HEK293 (cell line): Measurements from ENCODE around the gene HMGN1.

Experiments used
- CTCF ChIA-PET: fragments of 350-600 bp; formaldehyde crosslinking; extraction: SDS; loops from one replicate; lab custom pipeline; 2021; ENCODE audit warnings: antibody characterized with exemption; lab: Yijun Ruan, JAX
- POLR2A ChIA-PET: fragments of 300-600 bp; formaldehyde crosslinking; extraction: SDS; loops from one replicate; lab custom pipeline; 2020; ENCODE audit warnings: antibody characterized with exemption, inconsistent platforms; lab: Yijun Ruan, JAX
- H3K27ac ChIP-seq: fragments of 200-500 bp; sonication (Bioruptor generic); 2 replicates; pipeline ENCODE4 v1.5.1; 2014; ENCODE audit warnings: low read depth, low read length, control low read depth, inconsistent platforms; ENCODE audit errors: extremely low read depth
- H3K36me3 ChIP-seq, 2 experiments: fragments of 200-500 bp in 1 of 2; sonication (Bioruptor generic) in 1 of 2; 1 replicate in 1 of 2; 2 replicates in 1 of 2; pipeline ENCODE4 v1.5.1; 2014 to 2017; ENCODE audit warnings: inconsistent platforms in 2 of 2, low read length in 2 of 2; ENCODE audit not compliant: control insufficient read depth in 2 of 2, insufficient read depth in 1 of 2
- H3K4me1 ChIP-seq: fragments of 200-500 bp; sonication (Bioruptor generic); 2 replicates; pipeline ENCODE4 v1.5.1; 2014; ENCODE audit warnings: mild to moderate bottlenecking, low read length, inconsistent platforms; ENCODE audit not compliant: control insufficient read depth, insufficient read depth
- H3K4me3 ChIP-seq: 2 replicates; pipeline ENCODE4 v1.5.1; 2011; ENCODE audit warnings: low read depth, mild to moderate bottlenecking, control low read depth, low read length, moderate library complexity
- H3K9me3 ChIP-seq: fragments of 200-500 bp; sonication (Bioruptor generic); 2 replicates; pipeline ENCODE4 v1.5.1; 2014; ENCODE audit warnings: low read depth, low read length, inconsistent platforms; ENCODE audit not compliant: control insufficient read depth, insufficient read depth
- EGR2 ChIP-seq: fragments of 450-650 bp; formaldehyde crosslinking; IDR thresholded peaks from 2 replicates; pipeline ENCODE4 v1.5.1; 2016; ENCODE audit warnings: low read depth, missing biosample characterization, missing genetic modification characterization
- HOXA7 ChIP-seq: sonication (generic); formaldehyde crosslinking; IDR thresholded peaks from 2 replicates; pipeline ENCODE4 v1.8.1; 2022; ENCODE audit warnings: missing genetic modification reagents, borderline replicate concordance
- KLF16 ChIP-seq: fragments of 450-650 bp; formaldehyde crosslinking; IDR thresholded peaks from 2 replicates; pipeline ENCODE4 v1.5.1; 2017; ENCODE audit warnings: missing biosample characterization, missing genetic modification characterization
- KLF8 ChIP-seq: fragments of 450-650 bp; formaldehyde crosslinking; IDR thresholded peaks from 2 replicates; pipeline ENCODE4 v1.5.1; 2016; ENCODE audit warnings: missing biosample characterization, missing genetic modification characterization
- KLF9 ChIP-seq: fragments of 450-650 bp; formaldehyde crosslinking; IDR thresholded peaks from 2 replicates; pipeline ENCODE4 v1.5.1; 2016; ENCODE audit warnings: missing biosample characterization, missing genetic modification characterization, low read depth
- MEIS1 ChIP-seq: sonication (generic); formaldehyde crosslinking; IDR thresholded peaks from 2 replicates; pipeline ENCODE4 v1.8.1; 2022; ENCODE audit warnings: missing genetic modification reagents, mild to moderate bottlenecking, borderline replicate concordance
- ZBTB20 ChIP-seq: fragments of 450-650 bp; formaldehyde crosslinking; IDR thresholded peaks from 2 replicates; pipeline ENCODE4 v1.5.1; 2016; ENCODE audit warnings: missing biosample characterization, missing genetic modification characterization
- ZEB2 ChIP-seq: fragments of 450-650 bp; formaldehyde crosslinking; IDR thresholded peaks from 2 replicates; pipeline ENCODE4 v1.5.1; 2016; ENCODE audit warnings: missing biosample characterization, missing genetic modification characterization
- ZNF121 ChIP-seq: fragments of 450-650 bp; formaldehyde crosslinking; IDR thresholded peaks from 2 replicates; pipeline ENCODE4 v1.5.1; 2016; ENCODE audit warnings: missing biosample characterization, missing genetic modification characterization
- ZNF155 ChIP-seq: fragments of 450-650 bp; formaldehyde crosslinking; IDR thresholded peaks from 2 replicates; pipeline ENCODE4 v1.5.1; 2016; ENCODE audit warnings: missing biosample characterization, missing genetic modification characterization
- ZNF221 ChIP-seq: fragments of 450-650 bp; formaldehyde crosslinking; IDR thresholded peaks from 2 replicates; pipeline ENCODE4 v1.5.1; 2017; ENCODE audit warnings: missing biosample characterization, missing genetic modification characterization, borderline replicate concordance
- ZNF24 ChIP-seq: fragments of 450-650 bp; formaldehyde crosslinking; IDR thresholded peaks from 2 replicates; pipeline ENCODE4 v1.5.1; 2016; ENCODE audit warnings: missing biosample characterization, missing genetic modification characterization
- ZNF335 ChIP-seq: fragments of 450-650 bp; formaldehyde crosslinking; conservative IDR thresholded peaks from 2 replicates; pipeline ENCODE4 v1.5.1; 2016; ENCODE audit warnings: missing biosample characterization, missing genetic modification characterization
- ZNF48 ChIP-seq: fragments of 450-650 bp; formaldehyde crosslinking; IDR thresholded peaks from 2 replicates; pipeline ENCODE4 v1.5.1; 2016; ENCODE audit warnings: missing biosample characterization, missing genetic modification characterization
- ZNF623 ChIP-seq: fragments of 450-650 bp; formaldehyde crosslinking; IDR thresholded peaks from 2 replicates; pipeline ENCODE4 v1.5.1; 2016; ENCODE audit warnings: missing biosample characterization, missing genetic modification characterization
- ZNF658 ChIP-seq: fragments of 450-650 bp; formaldehyde crosslinking; IDR thresholded peaks from 2 replicates; pipeline ENCODE4; 2016; ENCODE audit warnings: missing biosample characterization, missing genetic modification characterization
- ZNF677 ChIP-seq: fragments of 450-650 bp; IDR thresholded peaks from 2 replicates; pipeline ENCODE4 v1.5.0; 2018; ENCODE audit warnings: missing biosample characterization, mild to moderate bottlenecking, missing genetic modification characterization, moderate library complexity
- ZNF768 ChIP-seq: fragments of 450-650 bp; formaldehyde crosslinking; IDR thresholded peaks from 2 replicates; pipeline ENCODE4 v1.5.1; 2018; ENCODE audit warnings: missing biosample characterization, mild to moderate bottlenecking, missing genetic modification characterization
- TF ChIP-seq, protein P1 (sequence below): fragments of 450-650 bp; formaldehyde crosslinking; IDR thresholded peaks from 2 replicates; pipeline ENCODE4 v1.5.1; 2016; ENCODE audit warnings: missing biosample characterization, missing genetic modification characterization
- TF ChIP-seq, protein P2 (sequence below): fragments of 450-650 bp; formaldehyde crosslinking; IDR thresholded peaks from 2 replicates; pipeline ENCODE4 v1.5.1; 2016; ENCODE audit warnings: missing biosample characterization, missing genetic modification characterization
- TF ChIP-seq, protein P3 (sequence below): fragments of 450-650 bp; formaldehyde crosslinking; conservative IDR thresholded peaks from 2 replicates; pipeline ENCODE4 v1.5.1; 2016; ENCODE audit warnings: low read depth, missing biosample characterization, missing genetic modification characterization
- TF ChIP-seq, protein P4 (sequence below): fragments of 450-650 bp; formaldehyde crosslinking; IDR thresholded peaks from 2 replicates; pipeline ENCODE4 v1.5.1; 2016; ENCODE audit warnings: missing biosample characterization, missing genetic modification characterization

HMGN1 gene

DNA sequence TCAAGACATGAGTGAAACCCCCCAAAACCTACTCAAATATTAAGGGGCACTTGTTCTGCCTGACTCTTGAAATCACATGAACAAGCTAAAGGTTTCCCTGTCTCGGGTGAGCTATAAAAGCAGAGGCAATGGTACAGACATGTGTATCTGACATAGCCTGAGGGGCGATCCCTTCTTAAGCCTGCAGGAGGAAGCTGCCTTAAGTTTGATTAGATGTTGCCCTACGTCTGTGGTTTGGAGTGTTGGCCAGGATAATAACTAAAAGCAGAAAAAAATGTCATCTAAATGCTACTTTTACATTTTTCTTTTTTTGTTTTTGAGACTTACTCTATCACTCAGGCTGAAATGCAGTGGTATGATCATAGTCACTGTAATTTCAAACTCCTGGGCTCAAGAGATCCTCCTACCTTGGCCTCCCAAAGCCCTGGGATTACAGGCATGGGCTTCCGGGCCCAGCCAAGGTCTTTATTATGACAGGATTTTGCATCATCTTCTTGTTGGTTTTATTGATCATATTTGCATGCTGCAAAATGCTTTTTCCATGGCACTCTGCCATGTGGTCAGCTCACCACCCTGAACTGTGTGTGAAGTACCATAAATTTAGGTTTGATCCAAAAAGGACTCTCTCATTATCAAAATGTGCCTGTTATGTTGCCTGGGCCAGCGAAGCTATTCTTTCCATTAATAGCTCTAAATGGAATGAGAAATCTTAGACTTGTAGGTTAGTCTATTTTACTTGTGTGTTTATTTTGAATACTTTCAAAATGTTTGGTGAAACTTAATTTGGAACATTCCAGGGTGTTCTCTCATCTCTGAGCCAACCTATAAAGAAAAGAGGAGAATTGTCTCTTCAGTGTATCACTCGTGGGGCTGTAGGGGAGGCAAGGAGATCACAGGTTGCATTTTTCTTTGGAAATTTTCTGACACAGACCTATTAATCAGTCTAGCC is 15.0 kb upstream of the HMGN1 start:
- Histone ChIP-seq H3K36me3 (no peaks in the 10 kb centered on the region), H3K9me3 (no peaks in the 10 kb centered on the region), H3K4me1 (no peaks in the 10 kb centered on the region), H3K27ac (no peak overlapping the region), H3K4me3 (no peak overlapping the region)
- ChIA-PET POLR2A (interaction anchor here (1.1 to 2.6 kb wide), 2 partner anchors 15 to 16 kb away, joined by 3 to 13 read pairs; partner anchors contain the start of gene HMGN1), CTCF (interaction anchor here (1.3 kb wide), 1 partner anchor 24 kb away, joined by 5 read pairs; no protein-coding TSS in a partner anchor)
- TF ChIP-seq ZNF623 (tag by site-specific recombination) (no peak), ZNF335 (peak; percentile 32; the same call in 1 of the 2 replicates), ZNF24 (no peak), EGR2 (no peak), ZBTB20 (tag by site-specific recombination) (peak; percentile 54; the same call in 1 of the 2 replicates), HOXA7 (CRISPR knock-in tag) (no peak)
- TF ChIP-seq, protein P1, sequence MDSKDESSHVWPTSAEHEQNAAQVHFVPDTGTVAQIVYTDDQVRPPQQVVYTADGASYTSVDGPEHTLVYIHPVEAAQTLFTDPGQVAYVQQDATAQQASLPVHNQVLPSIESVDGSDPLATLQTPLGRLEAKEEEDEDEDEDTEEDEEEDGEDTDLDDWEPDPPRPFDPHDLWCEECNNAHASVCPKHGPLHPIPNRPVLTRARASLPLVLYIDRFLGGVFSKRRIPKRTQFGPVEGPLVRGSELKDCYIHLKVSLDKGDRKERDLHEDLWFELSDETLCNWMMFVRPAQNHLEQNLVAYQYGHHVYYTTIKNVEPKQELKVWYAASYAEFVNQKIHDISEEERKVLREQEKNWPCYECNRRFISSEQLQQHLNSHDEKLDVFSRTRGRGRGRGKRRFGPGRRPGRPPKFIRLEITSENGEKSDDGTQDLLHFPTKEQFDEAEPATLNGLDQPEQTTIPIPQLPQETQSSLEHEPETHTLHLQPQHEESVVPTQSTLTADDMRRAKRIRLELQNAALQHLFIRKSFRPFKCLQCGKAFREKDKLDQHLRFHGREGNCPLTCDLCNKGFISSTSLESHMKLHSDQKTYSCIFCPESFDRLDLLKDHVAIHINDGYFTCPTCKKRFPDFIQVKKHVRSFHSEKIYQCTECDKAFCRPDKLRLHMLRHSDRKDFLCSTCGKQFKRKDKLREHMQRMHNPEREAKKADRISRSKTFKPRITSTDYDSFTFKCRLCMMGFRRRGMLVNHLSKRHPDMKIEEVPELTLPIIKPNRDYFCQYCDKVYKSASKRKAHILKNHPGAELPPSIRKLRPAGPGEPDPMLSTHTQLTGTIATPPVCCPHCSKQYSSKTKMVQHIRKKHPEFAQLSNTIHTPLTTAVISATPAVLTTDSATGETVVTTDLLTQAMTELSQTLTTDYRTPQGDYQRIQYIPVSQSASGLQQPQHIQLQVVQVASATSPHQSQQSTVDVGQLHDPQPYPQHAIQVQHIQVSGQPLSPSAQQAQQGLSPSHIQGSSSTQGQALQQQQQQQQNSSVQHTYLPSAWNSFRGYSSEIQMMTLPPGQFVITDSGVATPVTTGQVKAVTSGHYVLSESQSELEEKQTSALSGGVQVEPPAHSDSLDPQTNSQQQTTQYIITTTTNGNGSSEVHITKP (tag by site-specific recombination) = peak; percentile 99
- TF ChIP-seq, protein P2, sequence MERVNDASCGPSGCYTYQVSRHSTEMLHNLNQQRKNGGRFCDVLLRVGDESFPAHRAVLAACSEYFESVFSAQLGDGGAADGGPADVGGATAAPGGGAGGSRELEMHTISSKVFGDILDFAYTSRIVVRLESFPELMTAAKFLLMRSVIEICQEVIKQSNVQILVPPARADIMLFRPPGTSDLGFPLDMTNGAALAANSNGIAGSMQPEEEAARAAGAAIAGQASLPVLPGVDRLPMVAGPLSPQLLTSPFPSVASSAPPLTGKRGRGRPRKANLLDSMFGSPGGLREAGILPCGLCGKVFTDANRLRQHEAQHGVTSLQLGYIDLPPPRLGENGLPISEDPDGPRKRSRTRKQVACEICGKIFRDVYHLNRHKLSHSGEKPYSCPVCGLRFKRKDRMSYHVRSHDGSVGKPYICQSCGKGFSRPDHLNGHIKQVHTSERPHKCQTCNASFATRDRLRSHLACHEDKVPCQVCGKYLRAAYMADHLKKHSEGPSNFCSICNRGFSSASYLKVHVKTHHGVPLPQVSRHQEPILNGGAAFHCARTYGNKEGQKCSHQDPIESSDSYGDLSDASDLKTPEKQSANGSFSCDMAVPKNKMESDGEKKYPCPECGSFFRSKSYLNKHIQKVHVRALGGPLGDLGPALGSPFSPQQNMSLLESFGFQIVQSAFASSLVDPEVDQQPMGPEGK (tag by site-specific recombination) = no peak
- TF ChIP-seq, protein P3, sequence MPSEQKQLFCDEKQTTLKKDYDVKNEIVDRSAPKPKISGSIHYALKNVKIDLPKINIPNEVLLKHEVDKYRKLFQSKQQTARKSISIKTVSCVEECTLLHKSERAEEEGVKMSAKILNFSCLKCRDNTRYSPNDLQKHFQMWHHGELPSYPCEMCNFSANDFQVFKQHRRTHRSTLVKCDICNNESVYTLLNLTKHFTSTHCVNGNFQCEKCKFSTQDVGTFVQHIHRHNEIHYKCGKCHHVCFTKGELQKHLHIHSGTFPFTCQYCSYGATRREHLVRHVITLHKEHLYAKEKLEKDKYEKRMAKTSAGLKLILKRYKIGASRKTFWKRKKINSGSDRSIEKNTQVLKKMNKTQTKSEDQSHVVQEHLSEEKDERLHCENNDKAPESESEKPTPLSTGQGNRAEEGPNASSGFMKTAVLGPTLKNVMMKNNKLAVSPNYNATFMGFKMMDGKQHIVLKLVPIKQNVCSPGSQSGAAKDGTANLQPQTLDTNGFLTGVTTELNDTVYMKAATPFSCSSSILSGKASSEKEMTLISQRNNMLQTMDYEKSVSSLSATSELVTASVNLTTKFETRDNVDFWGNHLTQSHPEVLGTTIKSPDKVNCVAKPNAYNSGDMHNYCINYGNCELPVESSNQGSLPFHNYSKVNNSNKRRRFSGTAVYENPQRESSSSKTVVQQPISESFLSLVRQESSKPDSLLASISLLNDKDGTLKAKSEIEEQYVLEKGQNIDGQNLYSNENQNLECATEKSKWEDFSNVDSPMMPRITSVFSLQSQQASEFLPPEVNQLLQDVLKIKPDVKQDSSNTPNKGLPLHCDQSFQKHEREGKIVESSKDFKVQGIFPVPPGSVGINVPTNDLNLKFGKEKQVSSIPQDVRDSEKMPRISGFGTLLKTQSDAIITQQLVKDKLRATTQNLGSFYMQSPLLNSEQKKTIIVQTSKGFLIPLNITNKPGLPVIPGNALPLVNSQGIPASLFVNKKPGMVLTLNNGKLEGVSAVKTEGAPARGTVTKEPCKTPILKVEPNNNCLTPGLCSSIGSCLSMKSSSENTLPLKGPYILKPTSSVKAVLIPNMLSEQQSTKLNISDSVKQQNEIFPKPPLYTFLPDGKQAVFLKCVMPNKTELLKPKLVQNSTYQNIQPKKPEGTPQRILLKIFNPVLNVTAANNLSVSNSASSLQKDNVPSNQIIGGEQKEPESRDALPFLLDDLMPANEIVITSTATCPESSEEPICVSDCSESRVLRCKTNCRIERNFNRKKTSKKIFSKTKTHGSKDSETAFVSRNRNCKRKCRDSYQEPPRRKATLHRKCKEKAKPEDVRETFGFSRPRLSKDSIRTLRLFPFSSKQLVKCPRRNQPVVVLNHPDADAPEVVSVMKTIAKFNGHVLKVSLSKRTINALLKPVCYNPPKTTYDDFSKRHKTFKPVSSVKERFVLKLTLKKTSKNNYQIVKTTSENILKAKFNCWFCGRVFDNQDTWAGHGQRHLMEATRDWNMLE = no peak

- no peak overlapping the region for H3K4me3 ChIP-seq
- no peaks in the 10 kb centered on the region for H3K9me3 ChIP-seq
- ChIA-PET CTCF (interaction anchor here (0.6 kb wide), 1 partner anchor 1000 kb away, joined by 4 read pairs; no protein-coding TSS in a partner anchor), POLR2A (interaction anchor here (1.0 to 2.6 kb wide), 2 partner anchors 14 to 17 kb away, joined by 3 to 13 read pairs; partner anchors contain the start of gene HMGN1)
- H3K27ac ChIP-seq = no peak overlapping the region
- H3K36me3 ChIP-seq = no peaks in the 10 kb centered on the region
- no peaks in the 10 kb centered on the region for H3K4me1 ChIP-seq
- no peak for TF ChIP-seq MEIS1 (CRISPR knock-in tag)
- no peak for TF ChIP-seq ZNF121 (tag by site-specific recombination)
- no peak for TF ChIP-seq KLF16 (tag by site-specific recombination)
- no peak for TF ChIP-seq ZEB2 (tag by site-specific recombination)
- TF ChIP-seq KLF9 (tag by site-specific recombination) = no peak
- TF ChIP-seq ZNF768 (tag by site-specific recombination) = no peak
- TF ChIP-seq ZNF677 = no peak
- no peak for TF ChIP-seq ZNF658 (tag by site-specific recombination)
- TF ChIP-seq ZNF155 (tag by site-specific recombination) = no peak
- no peak for TF ChIP-seq ZNF48 (tag by site-specific recombination)
- TF ChIP-seq KLF8 (tag by site-specific recombination) = no peak
- TF ChIP-seq, protein P4, sequence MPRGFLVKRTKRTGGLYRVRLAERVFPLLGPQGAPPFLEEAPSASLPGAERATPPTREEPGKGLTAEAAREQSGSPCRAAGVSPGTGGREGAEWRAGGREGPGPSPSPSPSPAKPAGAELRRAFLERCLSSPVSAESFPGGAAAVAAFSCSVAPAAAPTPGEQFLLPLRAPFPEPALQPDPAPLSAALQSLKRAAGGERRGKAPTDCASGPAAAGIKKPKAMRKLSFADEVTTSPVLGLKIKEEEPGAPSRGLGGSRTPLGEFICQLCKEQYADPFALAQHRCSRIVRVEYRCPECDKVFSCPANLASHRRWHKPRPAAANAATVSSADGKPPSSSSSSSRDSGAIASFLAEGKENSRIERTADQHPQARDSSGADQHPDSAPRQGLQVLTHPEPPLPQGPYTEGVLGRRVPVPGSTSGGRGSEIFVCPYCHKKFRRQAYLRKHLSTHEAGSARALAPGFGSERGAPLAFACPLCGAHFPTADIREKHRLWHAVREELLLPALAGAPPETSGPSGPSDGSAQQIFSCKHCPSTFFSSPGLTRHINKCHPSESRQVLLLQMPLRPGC (tag by site-specific recombination) = no peak
- TF ChIP-seq ZNF221 = no peak
Observed at GRCh38 chr21:39362733-39363132, 13.8 kb upstream of the HMGN1 start.
